ENCODE results near the gene NR3C1. TPM values are rescaled to one million over a fixed set of nuclear protein-coding genes. Genes with fewer than 3 reads are reported as not detected.
A peak's percentile ranks its signal among the peaks of the same experiment; 100 is the strongest.

NR3C1 gene
- total RNA-seq (73.7 TPM), polyA plus RNA-seq (ENCODE audit: insufficient read depth in 1 of 8, insufficient read length in 8 of 8, low replicate concordance in 1 of 8) (10 to 100 TPM; 39.8 to 65.7 (median 58.0) TPM)
- long read RNA-seq, donor 1, full-length matches to known transcripts, result 6 of 13 reads
- long read RNA-seq, donor 1, partial matches to known transcripts, result 7 of 13 reads
- long read RNA-seq, donor 1, other reads (novel, unspliced or antisense), result 0 of 13 reads
- long read RNA-seq, donor 2, full-length matches to known transcripts, result 2 of 2 reads
- long read RNA-seq, donor 2, partial matches to known transcripts, result 0 of 2 reads
- long read RNA-seq, donor 2, other reads (novel, unspliced or antisense), result 0 of 2 reads
- long read RNA-seq, donor 3, full-length matches to known transcripts, result 11 of 16 reads
- long read RNA-seq, donor 3, partial matches to known transcripts, result 5 of 16 reads
- long read RNA-seq, donor 3, other reads (novel, unspliced or antisense), result 0 of 16 reads
- long read RNA-seq, donor 4, full-length matches to known transcripts, result 5 of 5 reads
- long read RNA-seq, donor 4, partial matches to known transcripts, result 0 of 5 reads
- long read RNA-seq, donor 4, other reads (novel, unspliced or antisense), result 0 of 5 reads
- long read RNA-seq, donor 5, partial matches to known transcripts, result 20 of 21 reads
- long read RNA-seq, donor 5, other reads (novel, unspliced or antisense), result 0 of 21 reads
- long read RNA-seq, donor 6, full-length matches to known transcripts, result 16 of 56 reads
- long read RNA-seq, donor 6, partial matches to known transcripts, result 40 of 56 reads
- long read RNA-seq, donor 6, other reads (novel, unspliced or antisense), result 0 of 56 reads
- long read RNA-seq, donor 7, full-length matches to known transcripts, result 4 of 4 reads
- long read RNA-seq, donor 7, partial matches to known transcripts, result 0 of 4 reads
- long read RNA-seq, donor 7, other reads (novel, unspliced or antisense), result 0 of 4 reads
- long read RNA-seq, donor 8, full-length matches to known transcripts, result 8 of 21 reads
- long read RNA-seq, donor 8, partial matches to known transcripts, result 13 of 21 reads
- long read RNA-seq, donor 8, other reads (novel, unspliced or antisense), result 0 of 21 reads
- long read RNA-seq, donor 9, full-length matches to known transcripts, result 3 of 11 reads
- long read RNA-seq, donor 9, partial matches to known transcripts, result 8 of 11 reads
- long read RNA-seq, donor 9, other reads (novel, unspliced or antisense), result 0 of 11 reads
- long read RNA-seq, donor 10, full-length matches to known transcripts, result 18 of 34 reads
- long read RNA-seq, donor 10, partial matches to known transcripts, result 16 of 34 reads
- long read RNA-seq, donor 10, other reads (novel, unspliced or antisense), result 0 of 34 reads
- long read RNA-seq, donor 11, full-length matches to known transcripts, result 3 of 10 reads
- long read RNA-seq, donor 11, partial matches to known transcripts, result 7 of 10 reads
- long read RNA-seq, donor 11, other reads (novel, unspliced or antisense), result 0 of 10 reads

DNA sequence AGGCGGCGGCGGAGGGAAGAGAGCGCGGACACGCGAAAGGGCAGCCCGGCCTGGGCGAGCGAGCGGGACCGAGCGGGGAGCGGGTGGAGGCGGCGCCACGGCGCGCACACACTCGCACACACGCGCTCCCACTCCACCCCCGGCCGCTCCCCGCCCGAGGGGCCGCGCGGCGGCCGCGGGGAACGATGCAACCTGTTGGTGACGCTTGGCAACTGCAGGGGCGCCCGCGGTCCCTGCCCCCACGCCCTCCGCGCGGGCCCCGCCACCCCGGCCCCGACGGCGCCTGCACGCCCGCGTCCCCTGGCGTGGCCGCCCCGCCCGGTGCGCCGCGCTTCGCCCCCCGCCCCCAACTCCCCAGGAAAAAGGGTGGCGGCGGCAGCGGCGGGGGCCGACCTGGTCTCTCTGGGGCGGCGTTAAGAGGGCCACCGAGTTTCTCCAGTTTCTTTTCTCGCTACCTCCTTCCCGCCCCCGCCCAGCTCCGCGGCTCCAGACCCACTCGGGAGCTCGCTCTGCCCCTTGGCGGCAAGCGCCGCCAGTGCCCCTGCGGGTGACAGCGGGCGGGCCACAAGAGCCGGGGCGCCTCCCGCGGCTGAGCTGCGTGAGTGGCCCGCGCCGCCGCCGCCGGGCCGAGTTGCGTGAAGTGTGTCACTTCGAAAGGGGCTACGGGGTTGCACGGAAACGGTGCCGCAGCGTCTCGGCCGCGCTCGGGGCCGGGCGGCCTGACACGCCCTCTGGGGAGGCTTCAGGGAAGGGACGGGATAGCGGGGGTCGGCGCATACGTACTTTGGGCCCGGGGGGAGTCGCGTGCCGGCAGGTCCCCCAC lies at the start of gene NR3C1:
Gene NR3C1, minus strand, starts transcription at position 94 of the 823 bp plus-strand sequence. CDS start 2,847 bp downstream, outside the sequence.
- H3K4me1 ChIP-seq (ENCODE audit: control insufficient read depth, insufficient read depth, low read length), result peaks cover 12% of the 10 kb centered on the region
- H3K4me3 ChIP-seq (ENCODE audit: low read length), result peak within 1 kb of the TSS; percentile 74
- H3K9me3 ChIP-seq (replicated peaks; ENCODE audit: control insufficient read depth, low read depth, low read length), result no peaks in the 10 kb centered on the region
- under 1% methylated on average over 112 of the region's 114 CpGs for WGBS (ENCODE audit: insufficient coverage)
- DNase-seq, result peak; percentile 96
- H3K27me3 ChIP-seq (ENCODE audit: control insufficient read depth, insufficient read depth, low read length), result no peaks in the 10 kb centered on the region
- peaks cover 10% of the 10 kb centered on the region for H3K36me3 ChIP-seq (ENCODE audit: control insufficient read depth, insufficient read depth, low read length)
- H3K27ac ChIP-seq (ENCODE audit: low read length), result peak within 1 kb of the TSS; percentile 99

DNA sequence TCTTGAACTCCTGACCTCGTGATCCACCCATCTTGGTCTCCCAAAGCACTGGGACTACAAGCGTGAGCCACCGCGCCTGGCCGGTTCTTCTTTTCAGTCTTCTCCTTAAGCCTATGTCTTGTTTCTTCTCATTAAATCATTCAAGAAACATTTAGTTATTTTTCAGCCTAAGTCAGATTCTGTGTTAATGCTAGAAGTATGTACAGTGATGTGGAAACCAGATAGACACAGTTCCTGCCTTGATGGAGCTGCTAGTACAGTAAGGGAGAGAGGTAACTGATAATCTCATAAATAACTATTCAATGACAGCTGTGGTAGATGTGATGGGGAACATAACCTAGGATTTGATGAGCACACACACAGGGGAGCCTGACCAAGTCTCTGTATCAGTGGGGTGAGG lies 46.3 kb upstream of the NR3C1 start:
- WGBS (ENCODE audit: insufficient coverage), result no CpG with 5 or more reads among the region's 5 CpGs
- peaks cover 2% of the 10 kb centered on the region for H3K4me1 ChIP-seq (ENCODE audit: control insufficient read depth, insufficient read depth, low read length)
- DNase-seq, result no peak
- no peaks in the 10 kb centered on the region for H3K36me3 ChIP-seq (ENCODE audit: control insufficient read depth, insufficient read depth, low read length)
- no peaks in the 10 kb centered on the region for H3K27me3 ChIP-seq (ENCODE audit: control insufficient read depth, insufficient read depth, low read length)
- H3K4me3 ChIP-seq (ENCODE audit: low read length), result no peak overlapping the region
- H3K27ac ChIP-seq (ENCODE audit: low read length), result no peak overlapping the region
- H3K9me3 ChIP-seq (replicated peaks; ENCODE audit: control insufficient read depth, low read depth, low read length), result no peaks in the 10 kb centered on the region

DNA sequence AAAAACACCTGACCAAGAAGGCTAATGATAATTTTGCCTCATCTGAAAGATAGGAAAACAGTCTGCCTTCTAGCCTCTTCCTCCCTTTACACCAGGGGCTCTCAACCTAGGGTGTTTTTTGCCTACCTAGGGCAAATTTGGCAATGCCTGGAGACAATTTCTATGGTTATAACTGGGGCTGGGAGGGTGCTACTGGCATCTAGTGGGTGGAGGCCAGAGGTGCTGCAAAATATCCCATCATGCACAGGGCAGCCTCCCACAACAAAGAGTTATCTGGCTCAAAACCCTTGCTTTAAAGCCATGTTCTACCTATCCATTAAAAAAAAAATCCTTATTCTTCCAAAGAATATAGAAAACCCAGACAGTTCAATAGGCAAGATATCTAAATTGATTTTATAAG lies 45.0 kb upstream of the NR3C1 start:
- H3K4me1 ChIP-seq (ENCODE audit: control insufficient read depth, insufficient read depth, low read length), result peaks cover 2% of the 10 kb centered on the region
- no peaks in the 10 kb centered on the region for H3K36me3 ChIP-seq (ENCODE audit: control insufficient read depth, insufficient read depth, low read length)
- no peaks in the 10 kb centered on the region for H3K27me3 ChIP-seq (ENCODE audit: control insufficient read depth, insufficient read depth, low read length)
- no peak overlapping the region for H3K4me3 ChIP-seq (ENCODE audit: low read length)
- no peak overlapping the region for H3K27ac ChIP-seq (ENCODE audit: low read length)
- DNase-seq, result no peak
- no peaks in the 10 kb centered on the region for H3K9me3 ChIP-seq (replicated peaks; ENCODE audit: control insufficient read depth, low read depth, low read length)

DNA sequence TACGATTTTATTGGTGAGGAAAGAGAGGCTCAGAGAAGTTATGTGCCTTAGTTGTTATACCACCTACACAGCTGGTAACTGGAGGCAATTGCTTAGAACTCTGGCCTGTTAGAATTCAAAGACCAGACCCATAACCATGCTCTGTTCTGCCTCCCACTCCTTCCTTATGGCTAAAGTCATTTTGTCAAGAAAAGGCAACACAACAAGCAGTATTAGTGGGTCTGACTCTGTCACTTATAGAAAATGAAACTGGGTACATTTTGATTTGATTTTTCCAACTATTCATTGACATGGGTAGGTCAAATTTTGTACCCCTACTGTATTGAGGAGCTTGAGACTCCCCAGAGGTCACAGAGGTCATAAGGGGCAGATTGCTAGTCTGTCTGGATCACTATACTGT lies 44.5 kb upstream of the NR3C1 start:
- WGBS (ENCODE audit: insufficient coverage), result no CpG with 5 or more reads among the region's 1 CpG
- no peaks in the 10 kb centered on the region for H3K9me3 ChIP-seq (replicated peaks; ENCODE audit: control insufficient read depth, low read depth, low read length)

DNA sequence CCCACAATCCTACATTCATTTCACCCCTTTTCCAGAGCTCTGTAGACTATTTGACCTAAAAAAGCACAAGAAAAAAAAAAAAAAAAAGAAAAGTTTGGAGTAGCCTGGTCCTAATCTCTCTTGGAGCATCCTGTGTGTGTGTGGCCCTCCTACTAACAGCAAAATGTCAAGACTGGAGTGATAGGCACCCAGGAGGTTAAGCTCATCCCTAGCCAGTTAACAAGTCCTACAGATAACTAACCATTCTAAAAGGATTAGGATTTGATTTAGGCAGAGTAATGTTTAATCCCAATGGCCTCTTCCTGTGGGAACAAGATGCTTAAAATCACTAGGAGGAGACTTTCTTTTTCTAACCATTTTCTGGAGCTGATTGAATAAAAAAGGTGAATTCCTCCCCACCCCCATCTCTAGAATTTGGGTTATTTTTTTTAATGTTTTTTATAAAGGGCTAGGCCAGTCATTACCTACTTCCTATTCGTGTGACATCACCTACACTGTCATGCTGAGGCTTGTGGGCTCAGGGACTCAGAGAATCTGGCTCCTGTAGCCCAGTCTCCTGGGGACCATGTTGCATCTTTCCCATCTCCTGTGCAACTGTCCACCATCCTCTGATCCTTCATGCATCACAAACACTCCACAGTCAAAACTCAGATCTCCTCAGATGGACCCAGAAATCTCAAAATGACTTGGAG lies 43.2 kb upstream of the NR3C1 start:
- Histone ChIP-seq H3K4me1 (ENCODE audit: control insufficient read depth, insufficient read depth, low read length) (peaks cover 2% of the 10 kb centered on the region), H3K9me3 (replicated peaks; ENCODE audit: control insufficient read depth, low read depth, low read length) (no peaks in the 10 kb centered on the region), H3K27ac (ENCODE audit: low read length) (no peak overlapping the region), H3K4me3 (ENCODE audit: low read length) (no peak overlapping the region), H3K27me3 (ENCODE audit: control insufficient read depth, insufficient read depth, low read length) (no peaks in the 10 kb centered on the region), H3K36me3 (ENCODE audit: control insufficient read depth, insufficient read depth, low read length) (no peaks in the 10 kb centered on the region)
- DNase-seq, result no peak
- WGBS (ENCODE audit: insufficient coverage), result 80% methylated on average over 1 of the region's 1 CpG

More for the DNA sequence above, 44.5 kb upstream of the NR3C1 start:
- H3K4me3 ChIP-seq (ENCODE audit: low read length), result no peak overlapping the region
- no peaks in the 10 kb centered on the region for H3K36me3 ChIP-seq (ENCODE audit: control insufficient read depth, insufficient read depth, low read length)
- no peaks in the 10 kb centered on the region for H3K27me3 ChIP-seq (ENCODE audit: control insufficient read depth, insufficient read depth, low read length)
- no peak for DNase-seq
- peaks cover 2% of the 10 kb centered on the region for H3K4me1 ChIP-seq (ENCODE audit: control insufficient read depth, insufficient read depth, low read length)
- no peak overlapping the region for H3K27ac ChIP-seq (ENCODE audit: low read length)

DNA sequence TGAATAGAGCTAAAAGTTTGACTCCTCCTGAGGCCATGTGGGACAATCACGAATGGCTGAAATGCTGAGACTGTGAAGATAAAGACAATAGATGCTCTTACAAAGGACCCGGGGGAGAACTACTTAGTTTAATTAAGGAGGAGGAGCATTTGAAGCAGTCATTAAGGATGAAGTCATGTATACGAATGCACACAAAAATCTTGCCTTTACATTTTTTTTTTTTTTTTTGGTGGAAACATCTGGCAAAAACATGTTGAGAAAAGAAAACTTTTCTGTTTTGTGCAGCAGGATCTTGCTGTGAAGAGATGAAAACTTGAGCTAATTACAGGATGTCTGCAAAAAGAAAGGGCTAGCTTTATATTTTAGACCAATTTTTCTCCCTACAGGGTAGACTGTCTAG lies 42.3 kb upstream of the NR3C1 start:
- DNase-seq, result peak; percentile 49
- H3K4me3 ChIP-seq (ENCODE audit: low read length), result no peak overlapping the region
- H3K4me1 ChIP-seq (ENCODE audit: control insufficient read depth, insufficient read depth, low read length), result peaks cover 2% of the 10 kb centered on the region
- no peak overlapping the region for H3K27ac ChIP-seq (ENCODE audit: low read length)
- no peaks in the 10 kb centered on the region for H3K9me3 ChIP-seq (replicated peaks; ENCODE audit: control insufficient read depth, low read depth, low read length)
- no peaks in the 10 kb centered on the region for H3K36me3 ChIP-seq (ENCODE audit: control insufficient read depth, insufficient read depth, low read length)
- 40% methylated on average over 1 of the region's 3 CpGs for WGBS (ENCODE audit: insufficient coverage)
- no peaks in the 10 kb centered on the region for H3K27me3 ChIP-seq (ENCODE audit: control insufficient read depth, insufficient read depth, low read length)

DNA sequence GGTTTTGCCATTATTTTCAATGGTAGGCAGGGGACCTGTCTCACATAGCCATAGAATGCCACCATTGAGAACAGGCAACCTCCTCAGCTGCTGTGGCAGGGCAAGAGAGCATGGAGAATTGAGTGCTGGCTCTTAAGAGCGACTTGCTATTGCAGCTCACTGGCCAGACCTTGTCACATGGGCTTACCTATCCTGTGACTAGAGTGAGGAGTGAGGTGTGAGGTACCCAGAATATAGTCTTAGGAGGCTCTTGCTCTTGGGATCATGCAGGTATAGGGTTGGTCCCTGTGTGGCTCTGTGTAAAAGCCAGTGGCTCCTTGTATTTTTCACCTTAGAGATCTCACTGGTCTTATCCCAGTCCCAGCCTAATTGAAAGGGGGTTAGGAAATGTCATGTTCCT lies 39.8 kb upstream of the NR3C1 start:
- H3K27me3 ChIP-seq (ENCODE audit: control insufficient read depth, insufficient read depth, low read length), result no peaks in the 10 kb centered on the region
- DNase-seq, result no peak
- H3K27ac ChIP-seq (ENCODE audit: low read length), result no peak overlapping the region
- H3K4me1 ChIP-seq (ENCODE audit: control insufficient read depth, insufficient read depth, low read length), result peaks cover 2% of the 10 kb centered on the region
- no peaks in the 10 kb centered on the region for H3K9me3 ChIP-seq (replicated peaks; ENCODE audit: control insufficient read depth, low read depth, low read length)
- no peak overlapping the region for H3K4me3 ChIP-seq (ENCODE audit: low read length)
- H3K36me3 ChIP-seq (ENCODE audit: control insufficient read depth, insufficient read depth, low read length), result no peaks in the 10 kb centered on the region
- 86% methylated on average over 1 of the region's 1 CpG for WGBS (ENCODE audit: insufficient coverage)

DNA sequence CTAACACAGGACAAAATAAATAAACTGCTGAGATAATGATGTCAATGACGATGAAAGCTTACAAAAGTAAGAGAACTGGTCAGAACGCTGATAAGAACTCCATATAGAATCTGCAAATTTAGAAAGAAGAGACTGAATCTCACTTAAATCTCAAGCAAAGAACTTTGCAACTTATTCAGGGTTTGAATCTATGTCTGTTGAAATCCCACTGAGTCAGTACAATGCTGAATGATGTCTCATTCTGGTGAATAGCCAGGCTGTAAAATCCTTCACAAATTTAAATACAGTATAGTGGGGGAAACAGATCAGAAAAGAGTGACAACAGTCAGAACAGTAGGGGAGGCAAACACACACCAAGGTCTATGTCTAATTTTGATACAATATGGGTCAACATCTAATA lies 38.9 kb upstream of the NR3C1 start:
- no peaks in the 10 kb centered on the region for H3K9me3 ChIP-seq (replicated peaks; ENCODE audit: control insufficient read depth, low read depth, low read length)
- no peak overlapping the region for H3K27ac ChIP-seq (ENCODE audit: low read length)
- no CpG with 5 or more reads among the region's 2 CpGs for WGBS (ENCODE audit: insufficient coverage)
- no peak for DNase-seq
- no peak overlapping the region for H3K4me3 ChIP-seq (ENCODE audit: low read length)
- H3K36me3 ChIP-seq (ENCODE audit: control insufficient read depth, insufficient read depth, low read length), result no peaks in the 10 kb centered on the region
- peaks cover 2% of the 10 kb centered on the region for H3K4me1 ChIP-seq (ENCODE audit: control insufficient read depth, insufficient read depth, low read length)
- no peaks in the 10 kb centered on the region for H3K27me3 ChIP-seq (ENCODE audit: control insufficient read depth, insufficient read depth, low read length)
